HG02981 (cell line): ENCODE data around the gene FBXO36.
"Not testable (repeated sequence)": the region's sequence is repeated elsewhere in the genome, so short reads cannot be mapped to it uniquely, and the experiment has no call there.

Source experiments
- ATAC-seq: cut with Tn5 transposase; IDR thresholded peaks from one replicate; pipeline ENCODE4 v1.9.1; 2021; ENCODE audit warnings: mild to moderate bottlenecking, moderate library complexity; ENCODE audit not compliant: unreplicated experiment

Gene FBXO36, protein sequence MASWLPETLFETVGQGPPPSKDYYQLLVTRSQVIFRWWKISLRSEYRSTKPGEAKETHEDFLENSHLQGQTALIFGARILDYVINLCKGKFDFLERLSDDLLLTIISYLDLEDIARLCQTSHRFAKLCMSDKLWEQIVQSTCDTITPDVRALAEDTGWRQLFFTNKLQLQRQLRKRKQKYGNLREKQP

DNA sequence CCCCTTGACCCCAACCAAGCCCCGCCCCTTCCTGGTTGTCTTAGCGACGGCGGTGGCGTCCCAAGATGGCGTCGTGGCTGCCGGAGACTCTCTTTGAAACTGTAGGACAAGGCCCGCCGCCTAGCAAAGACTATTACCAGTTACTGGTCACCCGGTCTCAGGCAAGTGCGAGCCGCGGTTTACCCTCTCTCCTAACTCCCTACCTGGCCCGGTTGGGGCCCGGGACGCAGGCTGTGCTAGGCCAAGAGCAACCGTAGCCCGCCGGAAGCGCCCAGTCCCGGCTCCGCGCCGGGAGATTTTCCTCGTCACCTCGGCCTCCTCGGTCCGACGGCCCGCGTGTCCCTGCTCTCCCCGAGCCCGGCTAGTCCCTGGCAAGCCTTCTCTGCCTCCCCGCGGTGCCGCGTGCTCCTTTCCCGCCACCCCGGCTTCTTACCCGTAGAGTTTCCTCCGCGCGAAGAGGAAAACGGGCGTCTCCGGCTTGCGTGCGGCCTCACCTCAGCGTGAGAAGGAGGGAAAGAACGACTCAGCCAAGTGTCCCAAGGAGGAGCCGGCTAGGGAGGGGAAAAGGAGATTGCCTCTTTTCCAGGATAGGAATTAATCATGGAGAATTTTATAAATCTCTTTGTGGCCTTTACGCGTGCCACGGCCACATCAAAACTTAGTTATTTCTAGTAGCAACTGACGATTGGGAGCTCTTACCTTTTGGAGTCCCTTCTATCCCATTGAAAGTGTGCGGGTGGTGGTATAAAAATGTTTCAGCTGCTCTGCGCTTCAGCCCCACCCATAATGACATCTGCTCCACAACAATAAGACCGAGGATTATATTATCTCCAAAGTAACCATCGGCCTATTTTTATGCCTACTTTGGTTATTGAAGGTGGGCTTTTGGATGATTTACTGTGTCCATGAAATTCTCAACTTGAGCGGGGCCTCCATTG lies at the start of gene FBXO36:
Gene FBXO36, plus strand, starts transcription at position 55 of the 938 bp plus-strand sequence. Its CDS starts 11 bp downstream, at position 66.
- ATAC-seq: peak; percentile 66

DNA sequence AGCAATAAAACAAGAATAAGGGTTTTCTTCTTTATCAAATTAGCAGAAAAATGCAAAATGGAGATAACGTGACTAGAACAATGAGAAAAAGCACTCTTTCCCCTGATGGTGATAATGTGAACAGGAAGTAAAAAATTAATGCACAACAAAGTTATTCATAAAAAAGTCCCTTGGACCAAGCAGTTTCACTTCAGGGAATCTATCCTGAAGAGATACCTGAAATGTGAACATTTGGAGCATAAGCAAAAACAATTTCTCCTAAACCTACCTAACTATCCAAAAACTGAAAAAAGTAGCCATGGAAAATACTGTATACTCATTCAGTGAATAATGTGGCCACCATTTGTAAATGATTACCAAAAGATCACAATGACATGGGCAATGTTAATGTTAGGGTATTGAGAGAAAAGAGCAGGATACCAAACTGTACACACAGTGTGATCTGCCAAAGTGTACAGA lies 49.2 kb upstream of the FBXO36 start:
- ATAC-seq: peak; percentile 96

DNA sequence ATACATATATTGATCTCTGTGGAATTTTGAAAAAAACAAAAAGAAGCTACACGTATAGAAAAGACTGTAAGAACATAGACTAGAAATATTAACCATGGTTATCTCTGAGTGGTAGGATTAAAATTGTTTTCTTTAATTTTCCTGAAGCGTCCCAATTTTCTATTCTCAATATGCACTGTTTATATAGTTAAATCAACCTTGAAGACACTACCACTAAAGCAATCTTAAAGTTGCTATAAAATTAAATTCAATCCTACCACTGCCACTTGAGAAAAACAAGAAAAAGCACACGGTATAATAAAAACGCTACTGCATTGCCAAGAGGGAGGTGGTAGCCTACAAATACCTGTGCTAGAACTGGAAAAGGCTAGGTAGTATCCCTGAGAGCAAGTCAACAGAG lies 47.7 kb upstream of the FBXO36 start:
- ATAC-seq: no peak

DNA sequence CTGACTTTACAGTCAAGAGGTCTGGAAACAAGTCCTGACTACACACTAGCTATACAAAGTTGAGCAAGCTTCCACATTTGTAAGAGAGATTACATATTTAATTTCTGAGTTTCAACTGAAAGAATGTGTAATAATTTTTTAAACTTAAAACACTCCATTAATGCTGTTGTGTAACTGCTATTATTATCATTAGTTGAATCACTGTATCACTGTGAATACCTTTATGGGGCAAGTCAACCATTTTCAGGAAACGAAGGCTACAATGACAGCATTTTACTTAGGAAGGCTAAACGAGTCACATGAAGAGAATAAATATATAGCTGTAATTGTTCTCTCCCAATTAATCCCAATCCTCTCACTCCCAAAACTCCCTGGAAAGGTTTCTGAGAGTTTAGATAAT lies 46.8 kb upstream of the FBXO36 start:
- ATAC-seq: no peak

GRCh38 chr2:229879191-229879950 lies 42.9 kb upstream of the FBXO36 start:
- no peak for ATAC-seq

DNA sequence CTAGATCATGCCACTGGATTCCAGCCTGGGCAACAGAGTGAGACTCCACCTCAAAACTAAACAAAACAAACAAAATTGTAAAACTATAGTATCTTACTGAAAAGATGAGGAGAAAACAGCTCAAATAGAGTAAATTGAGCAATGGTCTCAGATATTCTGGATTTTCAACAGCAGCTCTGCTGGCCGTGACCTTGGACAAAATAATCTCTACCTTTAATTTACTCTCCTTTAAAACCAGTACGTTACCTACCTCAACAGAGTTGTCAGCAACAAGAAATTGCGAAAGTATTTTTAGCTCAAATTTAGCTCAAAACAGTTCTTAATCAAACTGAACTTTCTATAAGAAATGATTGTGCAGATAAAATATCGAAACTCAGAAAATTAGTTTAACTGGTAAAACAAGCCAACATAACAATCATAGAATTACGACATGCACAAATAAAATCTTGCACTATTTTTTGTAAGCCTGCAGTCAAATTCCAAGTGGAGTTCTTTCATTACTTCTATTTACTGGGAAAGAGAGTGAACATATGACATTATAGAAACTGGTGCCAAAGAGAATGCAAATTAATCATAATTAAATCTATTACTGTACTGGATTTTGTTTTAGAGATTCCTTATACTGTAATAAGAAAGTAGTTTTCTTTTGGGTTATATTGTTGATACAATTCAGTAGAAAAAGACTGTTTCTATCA lies 41.3 kb upstream of the FBXO36 start:
- no peak for ATAC-seq

DNA sequence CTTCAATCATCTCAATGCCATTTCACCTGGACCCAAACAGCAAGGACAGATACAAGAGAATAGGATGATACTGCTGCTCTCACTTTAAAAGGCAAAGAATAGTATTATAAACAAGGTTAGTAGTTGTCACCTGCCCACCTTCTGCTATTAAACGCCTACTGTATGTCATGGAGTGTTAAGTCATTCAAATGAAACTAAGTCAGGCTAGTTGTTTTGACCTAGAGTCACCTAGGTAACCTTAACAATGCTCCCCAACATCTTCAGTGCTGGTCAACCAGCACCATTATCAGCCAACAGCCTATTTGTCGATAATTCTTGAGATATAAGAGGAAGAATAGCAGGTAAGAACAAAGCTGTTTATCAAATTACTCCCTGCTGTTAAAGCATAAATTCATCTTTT lies 39.7 kb upstream of the FBXO36 start:
- ATAC-seq: no peak

- ATAC-seq: peak; percentile 78
Measured at GRCh38 chr2:229884775-229885699, 37.3 kb upstream of the FBXO36 start.

- ATAC-seq: no peak
Measured at GRCh38 chr2:229887441-229887840, 34.9 kb upstream of the FBXO36 start.

- no peak for ATAC-seq
Measured at GRCh38 chr2:229888031-229888430, 34.3 kb upstream of the FBXO36 start.

DNA sequence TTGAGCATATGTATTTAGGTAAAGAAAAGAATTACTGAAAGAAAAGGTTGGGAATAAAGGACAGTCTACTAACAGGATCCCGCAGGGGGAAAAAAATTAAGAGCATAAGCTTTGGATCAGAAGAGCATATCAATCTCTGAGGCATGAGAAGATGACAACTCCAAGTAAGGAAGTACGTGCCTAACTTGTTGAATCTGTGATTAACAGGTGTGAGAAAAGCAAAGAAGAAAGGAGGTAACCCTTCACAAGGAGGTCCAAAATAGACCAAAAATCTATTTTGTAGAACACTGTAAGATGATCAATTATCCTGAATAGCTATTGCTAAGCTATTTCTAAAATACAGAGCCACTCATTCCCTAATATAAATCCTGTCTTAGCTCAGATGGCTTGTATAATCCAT lies 33.3 kb upstream of the FBXO36 start:
- no peak for ATAC-seq

DNA sequence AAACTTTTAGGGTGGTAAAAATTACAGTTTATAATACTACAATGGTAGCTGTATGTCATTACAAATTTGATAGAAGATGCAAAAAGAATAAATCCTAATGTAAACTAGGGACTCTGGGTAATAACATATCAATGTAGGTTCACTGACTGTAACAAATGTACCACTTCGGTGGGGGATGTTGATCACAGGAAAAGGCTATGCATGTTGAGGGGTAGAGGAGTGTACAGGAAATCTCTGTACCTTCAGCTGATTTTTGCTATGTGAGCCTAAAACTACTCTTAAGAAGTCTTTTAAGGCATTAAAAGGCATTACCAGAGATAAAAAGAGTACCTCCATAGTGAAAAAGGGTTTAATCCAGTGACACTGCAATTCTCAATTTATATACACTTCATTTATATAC lies 25.4 kb upstream of the FBXO36 start:
- ATAC-seq: no peak

DNA sequence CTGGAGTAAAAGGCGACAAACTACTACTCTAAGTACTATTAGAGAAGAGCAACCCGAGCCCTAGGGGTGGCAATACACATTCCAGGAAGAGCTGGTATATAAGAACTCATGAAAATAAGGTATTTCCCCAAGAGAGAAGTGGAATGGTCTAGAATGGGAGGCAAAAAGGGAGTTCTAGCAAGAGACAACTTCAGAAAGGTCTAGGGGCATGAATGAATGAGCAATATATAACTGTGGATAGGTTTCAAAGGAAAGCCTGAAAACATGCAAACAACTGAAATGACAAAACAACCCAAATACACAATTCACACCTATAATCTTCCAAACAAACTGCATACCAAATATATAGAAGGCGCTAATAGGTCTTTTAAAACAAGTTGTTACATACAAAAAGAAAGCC lies 22.7 kb upstream of the FBXO36 start:
- ATAC-seq: no peak

DNA sequence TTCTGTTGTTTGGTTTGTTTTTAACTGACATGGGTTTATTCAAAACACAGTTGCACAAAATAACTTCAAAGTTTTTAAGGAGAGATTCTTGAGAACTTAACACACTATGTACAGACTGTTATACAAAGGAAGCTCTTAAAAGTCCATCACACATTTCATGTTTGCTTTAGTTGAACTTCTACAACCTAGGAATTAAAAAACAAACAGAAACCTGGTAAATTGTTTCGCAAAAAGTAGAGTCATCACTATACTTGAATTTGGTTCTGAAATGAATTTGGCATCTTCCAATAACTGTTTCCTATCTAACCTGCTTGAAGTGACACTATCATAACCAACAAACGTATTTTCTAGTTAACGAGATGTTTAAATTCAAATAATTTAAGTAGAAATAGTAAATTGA lies 22.3 kb upstream of the FBXO36 start:
- no peak for ATAC-seq

GRCh38 chr2:229900514-229900913 lies 21.8 kb upstream of the FBXO36 start:
- ATAC-seq: not testable (repeated sequence)

DNA sequence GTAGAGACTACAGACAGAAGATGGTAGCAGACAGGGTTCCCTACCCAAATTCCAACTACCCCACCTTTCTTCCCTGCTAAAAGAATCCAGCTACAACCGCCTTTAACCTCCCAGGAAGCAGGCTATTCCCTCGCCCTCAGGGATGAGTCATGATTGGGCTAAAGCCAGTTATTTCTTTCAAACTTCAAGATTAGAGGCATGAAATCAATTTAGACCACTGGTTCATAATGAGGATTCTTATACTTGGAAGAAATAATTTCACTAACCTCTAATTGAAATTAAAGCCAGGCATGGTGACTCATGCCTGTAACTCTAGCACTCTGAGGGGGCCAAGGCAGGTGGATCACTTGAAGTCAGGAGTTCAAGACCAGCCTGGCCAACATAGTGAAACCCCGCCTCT lies 20.5 kb upstream of the FBXO36 start:
- no peak for ATAC-seq

GRCh38 chr2:229903037-229903436 lies 19.3 kb upstream of the FBXO36 start:
- no peak for ATAC-seq

DNA sequence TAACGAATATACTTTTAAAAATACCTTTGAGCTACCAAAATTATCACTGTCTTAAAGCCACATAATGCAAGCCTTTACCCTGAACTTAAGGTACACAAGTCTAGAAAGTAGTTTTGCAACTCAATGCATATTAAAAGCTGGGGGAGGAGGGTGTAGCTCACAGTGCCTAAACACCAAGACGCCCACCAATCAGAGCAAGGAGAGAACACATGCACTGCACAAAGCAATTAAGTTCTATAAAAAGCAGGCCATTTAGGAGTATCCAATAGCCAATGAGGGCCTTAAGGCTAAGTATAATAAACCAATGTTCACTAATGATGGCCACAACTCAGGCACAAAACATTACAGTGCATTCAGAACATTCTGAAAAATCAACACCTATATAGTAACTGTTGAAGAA lies 16.7 kb upstream of the FBXO36 start:
- no peak for ATAC-seq

DNA sequence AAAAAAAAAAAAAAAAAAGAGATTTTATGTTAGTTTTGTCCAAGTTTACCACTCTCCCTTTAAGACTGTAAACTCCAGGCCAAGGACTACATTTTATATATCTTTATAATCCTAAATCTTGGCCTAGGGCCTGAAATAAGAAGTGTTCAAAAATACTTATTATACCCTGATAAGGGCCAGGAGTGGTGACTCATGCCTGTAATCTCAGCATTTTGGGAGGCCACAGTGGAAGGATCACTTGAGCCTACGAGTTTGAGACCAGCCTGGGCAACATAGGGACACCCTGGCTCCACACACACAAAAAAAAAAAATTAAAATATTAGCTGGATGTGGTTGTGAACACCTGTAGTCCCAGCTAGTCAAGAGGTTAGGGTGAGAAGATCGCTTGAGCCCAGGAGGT lies 13.2 kb upstream of the FBXO36 start:
- ATAC-seq: no peak
